SH-SY5Y (cell line): ENCODE measurements around the gene GNG4.

Experiments used
- GATA2 ChIP-seq: IDR thresholded peaks from 2 replicates; pipeline ENCODE4 v1.6.1; 2011; ENCODE audit warnings: mild to moderate bottlenecking, low read depth, low read length
- GATA3 ChIP-seq: IDR thresholded peaks from 2 replicates; pipeline ENCODE4 v1.6.1; 2011; ENCODE audit warnings: low read depth, mild to moderate bottlenecking, low read length, moderate library complexity

GNG4 gene

GRCh38 chr1:235511470-235512240 is 137.9 kb downstream of the GNG4 start:
- no peak for TF ChIP-seq GATA2
- no peak for TF ChIP-seq GATA3

DNA sequence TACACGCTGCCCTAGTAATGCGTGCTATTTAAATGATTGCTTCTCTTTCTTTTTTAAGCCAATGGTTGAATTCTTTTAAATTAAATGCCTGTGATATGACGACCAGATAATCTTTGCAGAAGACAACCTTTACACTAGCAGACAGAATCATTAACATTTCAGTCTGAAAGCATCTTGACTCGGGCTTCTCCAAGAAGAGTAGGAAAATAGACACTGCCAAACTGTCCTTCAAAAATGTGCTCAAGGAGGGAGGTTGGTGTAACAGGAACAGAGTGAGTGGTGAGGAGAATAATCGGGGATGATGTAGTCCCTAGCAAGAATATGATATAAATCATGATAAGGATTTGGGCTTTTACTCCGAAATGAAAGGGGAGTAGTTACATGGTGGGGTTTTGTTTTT is 138.8 kb downstream of the GNG4 start:
- TF ChIP-seq GATA3 (no peak), GATA2 (no peak)

DNA sequence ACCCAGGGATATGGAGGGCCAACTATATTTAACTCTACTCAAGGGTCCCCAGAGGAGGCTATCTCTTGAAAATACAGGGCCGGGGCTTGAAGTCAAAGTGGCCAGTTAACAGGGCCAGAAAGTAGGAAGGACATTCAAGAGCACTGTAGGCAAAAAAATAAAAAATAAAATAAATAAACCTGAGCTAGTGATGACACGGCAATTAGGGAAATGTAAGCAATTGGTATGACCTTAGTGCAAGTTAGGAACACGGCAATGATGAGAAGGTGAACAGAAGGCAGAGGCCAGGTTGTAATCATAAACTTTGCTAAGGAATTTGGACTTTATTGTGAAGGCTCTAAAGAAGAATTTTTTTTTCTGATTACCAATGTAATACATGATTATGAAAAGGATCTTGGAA is 142.0 kb downstream of the GNG4 start:
- TF ChIP-seq GATA2: no peak
- no peak for TF ChIP-seq GATA3

DNA sequence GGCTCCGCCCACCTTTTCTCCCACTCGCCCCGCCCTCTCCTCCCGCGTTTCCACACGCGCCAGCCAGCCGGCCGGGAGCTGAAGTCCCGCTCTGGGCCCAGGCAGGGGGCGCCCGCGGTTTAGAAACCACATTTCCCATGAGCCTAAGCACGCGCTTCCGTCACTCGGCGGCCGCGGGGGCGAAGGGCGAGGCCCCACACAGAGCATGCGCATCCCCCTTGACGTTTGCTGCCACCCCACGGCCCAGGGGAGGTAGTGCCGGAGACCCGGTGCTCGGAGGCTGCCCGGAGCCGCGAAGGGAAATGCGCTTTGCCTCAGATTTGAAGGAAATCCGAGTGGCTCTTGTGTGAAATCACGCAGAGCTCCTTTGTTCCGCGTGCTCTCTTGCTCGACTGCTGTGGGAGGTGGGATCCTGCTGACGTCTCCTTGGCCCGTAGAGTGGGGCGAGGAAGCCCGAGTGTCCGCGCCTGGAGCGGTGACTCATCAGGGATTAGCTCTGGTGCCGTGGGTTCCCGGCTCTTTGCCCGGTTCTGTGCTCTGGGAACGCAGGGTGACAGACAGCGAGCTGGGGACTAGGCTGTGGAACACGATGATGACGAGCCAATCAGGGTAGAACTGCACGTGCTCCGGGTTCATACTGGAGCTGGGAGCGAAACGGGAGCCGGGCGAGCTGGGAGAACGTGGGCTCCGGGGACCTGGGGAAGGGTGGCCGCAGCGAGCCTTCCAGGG is 144.9 kb downstream of the GNG4 start:
- TF ChIP-seq GATA2: no peak
- no peak for TF ChIP-seq GATA3

- TF ChIP-seq GATA2 (no peak), GATA3 (no peak)
Observed at GRCh38 chr1:235504122-235504493, 145.5 kb downstream of the GNG4 start, which contains the start of gene B3GALNT2. Gene B3GALNT2, minus strand, starts transcription at chr1:235504452. Its CDS starts 200 bp downstream, at chr1:235504252.

- TF ChIP-seq GATA2 (no peak), GATA3 (no peak)
Observed at GRCh38 chr1:235503403-235504121, 146.0 kb downstream of the GNG4 start.

GRCh38 chr1:235502601-235503402 is 146.8 kb downstream of the GNG4 start:
- TF ChIP-seq GATA2 (no peak), GATA3 (no peak)

- no peak for TF ChIP-seq GATA2
- TF ChIP-seq GATA3: no peak
Observed at GRCh38 chr1:235500971-235501540, 148.5 kb downstream of the GNG4 start.
